ENCODE data around the gene TEX51. TPM values are rescaled to one million over a fixed set of nuclear protein-coding genes. Genes with fewer than 3 reads are reported as not detected.

TEX51 gene
- total and polyA plus RNA-seq, 4 donors = not detected

DNA sequence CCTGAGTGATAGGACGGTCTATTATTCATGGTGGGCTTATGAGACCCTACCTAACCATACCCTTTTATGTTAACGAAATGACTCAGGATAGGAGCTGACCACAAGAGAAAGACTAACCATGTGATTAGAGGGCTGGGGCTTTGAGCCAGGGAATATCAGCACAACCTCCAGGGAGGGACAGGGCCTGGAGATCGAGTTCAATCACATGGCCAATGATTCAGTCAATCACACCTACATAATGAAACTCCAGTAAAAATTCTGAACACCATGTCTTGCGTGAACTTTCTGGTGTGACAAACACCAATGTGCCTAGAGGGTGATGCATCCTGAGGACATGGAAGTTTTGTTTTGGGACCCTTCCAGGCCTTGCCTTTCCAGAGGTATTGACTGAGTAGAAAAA, 2.2 kb upstream of the TEX51 start:
- DNase-seq (ENCODE audit: low read depth in 4 of 6, low spot score in 6 of 6) = no peak
- no peaks in the 10 kb centered on the region for H3K27me3 ChIP-seq (ENCODE audit: control insufficient read depth, insufficient read depth, low read length)
- no peak overlapping the region for H3K4me3 ChIP-seq (ENCODE audit: low read depth, low read length)
- no peaks in the 10 kb centered on the region for H3K9me3 ChIP-seq (ENCODE audit: control insufficient read depth, insufficient read depth, low read length)
- H3K36me3 ChIP-seq (ENCODE audit: control insufficient read depth, insufficient read depth, low read length) = no peaks in the 10 kb centered on the region
- peaks cover 6% of the 10 kb centered on the region for H3K4me1 ChIP-seq (ENCODE audit: control insufficient read depth, insufficient read depth, low read length)
- no CpG with 5 or more reads among the region's 4 CpGs for WGBS (ENCODE audit: insufficient coverage)
- H3K27ac ChIP-seq (ENCODE audit: low read depth, low read length) = no peak overlapping the region

DNA sequence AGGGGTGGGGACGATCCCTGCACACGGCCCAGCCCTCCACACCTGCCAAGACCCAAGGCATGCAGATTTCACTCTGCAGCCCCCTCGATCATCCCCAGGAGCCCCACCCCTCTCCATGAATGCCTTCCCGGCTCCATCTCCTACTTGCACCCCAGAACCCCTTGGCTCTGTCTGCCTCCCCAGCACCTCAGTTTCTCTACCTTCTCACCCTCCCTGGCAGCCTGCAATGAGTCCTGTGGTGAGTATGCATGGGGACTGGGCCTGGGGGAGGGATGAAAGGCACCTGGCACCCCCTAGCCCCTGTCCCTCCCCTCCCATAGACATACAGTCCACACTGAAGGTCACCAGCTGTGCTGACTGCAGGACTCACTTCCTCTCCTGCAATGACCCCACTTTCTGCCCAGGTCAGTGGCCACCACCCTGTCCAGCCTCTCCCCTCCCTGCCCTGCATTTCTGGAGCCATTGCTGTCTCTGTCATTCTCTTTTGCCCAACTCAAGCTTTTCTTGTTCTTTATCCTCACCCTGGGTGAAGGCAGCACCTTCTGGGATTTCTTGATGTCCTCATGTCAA, 1.0 kb downstream of the TEX51 start:
- no peaks in the 10 kb centered on the region for H3K9me3 ChIP-seq (ENCODE audit: control insufficient read depth, insufficient read depth, low read length)
- H3K36me3 ChIP-seq (ENCODE audit: control insufficient read depth, insufficient read depth, low read length) = no peaks in the 10 kb centered on the region
- H3K27ac ChIP-seq (ENCODE audit: low read depth, low read length) = no peak overlapping the region
- H3K4me3 ChIP-seq (ENCODE audit: low read depth, low read length) = no peak overlapping the region
- H3K4me1 ChIP-seq (ENCODE audit: control insufficient read depth, insufficient read depth, low read length) = no peaks in the 10 kb centered on the region
- WGBS (ENCODE audit: insufficient coverage) = no CpG with 5 or more reads among the region's 4 CpGs
- no peaks in the 10 kb centered on the region for H3K27me3 ChIP-seq (ENCODE audit: control insufficient read depth, insufficient read depth, low read length)
- no peak for DNase-seq (ENCODE audit: low read depth in 4 of 6, low spot score in 6 of 6)

GRCh38 chr2:126900646-126901319, 2.1 kb downstream of the TEX51 start:
- H3K27ac ChIP-seq (ENCODE audit: low read depth, low read length) = no peak overlapping the region
- DNase-seq (ENCODE audit: low read depth in 4 of 6, low spot score in 6 of 6) = no peak
- no peaks in the 10 kb centered on the region for H3K27me3 ChIP-seq (ENCODE audit: control insufficient read depth, insufficient read depth, low read length)
- 92% methylated on average over 9 of the region's 9 CpGs for WGBS (ENCODE audit: insufficient coverage)
- H3K4me1 ChIP-seq (ENCODE audit: control insufficient read depth, insufficient read depth, low read length) = no peaks in the 10 kb centered on the region
- H3K4me3 ChIP-seq (ENCODE audit: low read depth, low read length) = no peak overlapping the region
- H3K36me3 ChIP-seq (ENCODE audit: control insufficient read depth, insufficient read depth, low read length) = no peaks in the 10 kb centered on the region
- no peaks in the 10 kb centered on the region for H3K9me3 ChIP-seq (ENCODE audit: control insufficient read depth, insufficient read depth, low read length)

- no peaks in the 10 kb centered on the region for H3K27me3 ChIP-seq (ENCODE audit: control insufficient read depth, insufficient read depth, low read length)
- no peaks in the 10 kb centered on the region for H3K36me3 ChIP-seq (ENCODE audit: control insufficient read depth, insufficient read depth, low read length)
- no peak for DNase-seq (ENCODE audit: low read depth in 4 of 6, low spot score in 6 of 6)
- 100% methylated on average over 2 of the region's 2 CpGs for whole genome bisulfite sequencing (ENCODE audit: insufficient coverage)
- H3K27ac ChIP-seq (ENCODE audit: low read depth, low read length) = no peak overlapping the region
- no peaks in the 10 kb centered on the region for H3K9me3 ChIP-seq (ENCODE audit: control insufficient read depth, insufficient read depth, low read length)
- no peaks in the 10 kb centered on the region for H3K4me1 ChIP-seq (ENCODE audit: control insufficient read depth, insufficient read depth, low read length)
- H3K4me3 ChIP-seq (ENCODE audit: low read depth, low read length) = no peak overlapping the region
Observed at GRCh38 chr2:126901459-126901858, 2.8 kb downstream of the TEX51 start.

- WGBS (ENCODE audit: insufficient coverage) = 62% methylated on average over 4 of the region's 7 CpGs
- no peaks in the 10 kb centered on the region for H3K9me3 ChIP-seq (ENCODE audit: control insufficient read depth, insufficient read depth, low read length)
- no peak overlapping the region for H3K27ac ChIP-seq (ENCODE audit: low read depth, low read length)
- DNase-seq (ENCODE audit: low read depth in 4 of 6, low spot score in 6 of 6) = no peak
- H3K36me3 ChIP-seq (ENCODE audit: control insufficient read depth, insufficient read depth, low read length) = no peaks in the 10 kb centered on the region
- H3K4me1 ChIP-seq (ENCODE audit: control insufficient read depth, insufficient read depth, low read length) = no peaks in the 10 kb centered on the region
- H3K27me3 ChIP-seq (ENCODE audit: control insufficient read depth, insufficient read depth, low read length) = no peaks in the 10 kb centered on the region
- no peak overlapping the region for H3K4me3 ChIP-seq (ENCODE audit: low read depth, low read length)
Observed at GRCh38 chr2:126902152-126902835, 3.6 kb downstream of the TEX51 start.

- DNase-seq (ENCODE audit: low read depth in 4 of 6, low spot score in 6 of 6) = no peak
- H3K4me3 ChIP-seq (ENCODE audit: low read depth, low read length) = no peak overlapping the region
- no peaks in the 10 kb centered on the region for H3K27me3 ChIP-seq (ENCODE audit: control insufficient read depth, insufficient read depth, low read length)
- H3K36me3 ChIP-seq (ENCODE audit: control insufficient read depth, insufficient read depth, low read length) = no peaks in the 10 kb centered on the region
- H3K4me1 ChIP-seq (ENCODE audit: control insufficient read depth, insufficient read depth, low read length) = no peaks in the 10 kb centered on the region
- no peak overlapping the region for H3K27ac ChIP-seq (ENCODE audit: low read depth, low read length)
- WGBS (ENCODE audit: insufficient coverage) = 100% methylated on average over 3 of the region's 6 CpGs
- H3K9me3 ChIP-seq (ENCODE audit: control insufficient read depth, insufficient read depth, low read length) = no peaks in the 10 kb centered on the region
Observed at GRCh38 chr2:126902859-126903258, 4.2 kb downstream of the TEX51 start.

GRCh38 chr2:126905991-126906390, 7.3 kb downstream of the TEX51 start:
- Histone ChIP-seq H3K4me3 (ENCODE audit: low read depth, low read length) (no peak overlapping the region), H3K27ac (ENCODE audit: low read depth, low read length) (no peak overlapping the region), H3K9me3 (ENCODE audit: control insufficient read depth, insufficient read depth, low read length) (no peaks in the 10 kb centered on the region), H3K36me3 (ENCODE audit: control insufficient read depth, insufficient read depth, low read length) (no peaks in the 10 kb centered on the region), H3K27me3 (ENCODE audit: control insufficient read depth, insufficient read depth, low read length) (no peaks in the 10 kb centered on the region), H3K4me1 (ENCODE audit: control insufficient read depth, insufficient read depth, low read length) (no peaks in the 10 kb centered on the region)
- WGBS (ENCODE audit: insufficient coverage) = 90% methylated on average over 2 of the region's 5 CpGs
- no peak for DNase-seq (ENCODE audit: low read depth in 4 of 6, low spot score in 6 of 6)

GRCh38 chr2:126906781-126907180, 8.1 kb downstream of the TEX51 start:
- H3K27ac ChIP-seq (ENCODE audit: low read depth, low read length) = no peak overlapping the region
- H3K4me3 ChIP-seq (ENCODE audit: low read depth, low read length) = no peak overlapping the region
- no peaks in the 10 kb centered on the region for H3K4me1 ChIP-seq (ENCODE audit: control insufficient read depth, insufficient read depth, low read length)
- DNase-seq (ENCODE audit: low read depth in 4 of 6, low spot score in 6 of 6) = no peak
- no peaks in the 10 kb centered on the region for H3K36me3 ChIP-seq (ENCODE audit: control insufficient read depth, insufficient read depth, low read length)
- WGBS (ENCODE audit: insufficient coverage) = 81% methylated on average over 6 of the region's 6 CpGs
- H3K9me3 ChIP-seq (ENCODE audit: control insufficient read depth, insufficient read depth, low read length) = no peaks in the 10 kb centered on the region
- H3K27me3 ChIP-seq (ENCODE audit: control insufficient read depth, insufficient read depth, low read length) = no peaks in the 10 kb centered on the region

DNA sequence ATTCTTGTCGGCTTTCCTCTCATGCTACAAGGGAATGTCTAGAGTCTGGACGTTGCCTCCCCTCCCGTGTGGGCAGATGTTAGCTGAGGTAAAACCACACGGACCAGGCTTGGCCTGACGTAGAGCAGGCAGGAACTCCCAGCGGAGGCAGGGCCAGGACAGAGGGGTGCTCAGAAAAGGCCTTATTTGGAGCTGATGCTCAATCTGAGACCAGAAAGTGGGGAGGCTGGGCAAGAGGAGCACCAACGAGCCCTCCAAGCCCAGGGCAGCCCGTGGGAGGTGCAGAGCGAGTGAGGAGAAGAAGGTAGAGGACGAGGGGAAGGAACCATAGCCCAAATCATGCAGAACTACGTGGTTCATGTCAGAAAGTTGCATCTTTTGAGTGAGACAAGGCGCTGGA, 9.0 kb downstream of the TEX51 start:
- WGBS (ENCODE audit: insufficient coverage) = 84% methylated on average over 12 of the region's 12 CpGs
- Histone ChIP-seq H3K4me3 (ENCODE audit: low read depth, low read length) (no peak overlapping the region), H3K4me1 (ENCODE audit: control insufficient read depth, insufficient read depth, low read length) (no peaks in the 10 kb centered on the region), H3K27me3 (ENCODE audit: control insufficient read depth, insufficient read depth, low read length) (no peaks in the 10 kb centered on the region), H3K36me3 (ENCODE audit: control insufficient read depth, insufficient read depth, low read length) (no peaks in the 10 kb centered on the region), H3K9me3 (ENCODE audit: control insufficient read depth, insufficient read depth, low read length) (no peaks in the 10 kb centered on the region), H3K27ac (ENCODE audit: low read depth, low read length) (no peak overlapping the region)
- no peak for DNase-seq (ENCODE audit: low read depth in 4 of 6, low spot score in 6 of 6)

GRCh38 chr2:126908721-126909177, 10.1 kb downstream of the TEX51 start:
- Histone ChIP-seq H3K4me3 (ENCODE audit: low read depth, low read length) (no peak overlapping the region), H3K36me3 (ENCODE audit: control insufficient read depth, insufficient read depth, low read length) (no peaks in the 10 kb centered on the region), H3K27ac (ENCODE audit: low read depth, low read length) (no peak overlapping the region), H3K9me3 (ENCODE audit: control insufficient read depth, insufficient read depth, low read length) (no peaks in the 10 kb centered on the region), H3K4me1 (ENCODE audit: control insufficient read depth, insufficient read depth, low read length) (no peaks in the 10 kb centered on the region), H3K27me3 (ENCODE audit: control insufficient read depth, insufficient read depth, low read length) (no peaks in the 10 kb centered on the region)
- WGBS (ENCODE audit: insufficient coverage) = 50% methylated on average over 2 of the region's 10 CpGs
- DNase-seq (ENCODE audit: low read depth in 4 of 6, low spot score in 6 of 6) = no peak
